Gastrocnemius medialis (tissue), 4 donors: ENCODE results near the gene VMP1. TPM values are rescaled to one million over a fixed set of nuclear protein-coding genes. Genes with fewer than 3 reads are reported as not detected.

Experiments
- ATAC-seq, 2 donors: fragments of 150-250 bp; one replicate each; pipeline ENCODE4 v1.9.1; 2016
- DNase-seq, 2 donors: peaks; one replicate each; pipeline ENCODE4 v3.0.0-alpha.2; 2019
- H3K27ac ChIP-seq, 4 donors: fragments of 200-600 bp; sonication (generic); 1 replicate in 1 of 4; 2 replicates in 3 of 4; pipeline ENCODE4 v1.5.1; 2016 to 2018; ENCODE audit warnings: mild to moderate bottlenecking in 2 of 4, moderate library complexity in 1 of 4
- H3K27me3 ChIP-seq, 3 donors: fragments of 200-600 bp; sonication (generic) in 2 of 3; 1 replicate in 1 of 3; 2 replicates in 2 of 3; pipeline versions ENCODE4 v1.5.1 to v1.6.0; 2016 to 2019; ENCODE audit warnings: mild to moderate bottlenecking in 1 of 3, moderate library complexity in 1 of 3
- H3K36me3 ChIP-seq, 2 donors: fragments of 200-600 bp; sonication (generic) in 1 of 2; one replicate each; pipeline ENCODE4 v1.5.1; 2017 to 2018
- H3K4me1 ChIP-seq, 2 donors: fragments of 200-600 bp; sonication (generic) in 1 of 2; one replicate each; pipeline ENCODE4 v1.5.1; 2016 to 2017; ENCODE audit warnings: mild to moderate bottlenecking in 2 of 2
- H3K4me3 ChIP-seq, 4 donors: fragments of 200-600 bp; sonication (generic) in 3 of 4; 1 replicate in 1 of 4; 2 replicates in 3 of 4; pipeline ENCODE4 v1.5.1; 2016 to 2019; ENCODE audit warnings: mild to moderate bottlenecking in 2 of 4
- H3K9me3 ChIP-seq, 3 donors: fragments of 200-600 bp; sonication (generic) in 2 of 3; 1 replicate in 1 of 3; 2 replicates in 2 of 3; pipeline ENCODE4 v1.5.1; 2016 to 2019
- CTCF ChIP-seq, 5 experiments: fragments of 450-650 bp in 3 of 5; fragments of 200-600 bp in 2 of 5; sonication (generic) in 2 of 5; IDR thresholded peaks in 4 of 5; conservative IDR thresholded peaks in 1 of 5; 1 replicate in 4 of 5; 2 replicates in 1 of 5; pipeline ENCODE4 v1.5.1; 2016 to 2019; ENCODE audit warnings: antibody characterized with exemption in 5 of 5, mild to moderate bottlenecking in 3 of 5, moderate library complexity in 3 of 5
- POLR2A ChIP-seq, 2 donors: fragments of 450-650 bp; IDR thresholded peaks; one replicate each; pipeline ENCODE4 v1.6.1; 2017; ENCODE audit warnings: antibody characterized with exemption in 2 of 2, mild to moderate bottlenecking in 2 of 2, moderate library complexity in 2 of 2
- in situ Hi-C, 4 donors: fragments of 200-750 bp; cut with MboI; loops; one replicate each; pipeline versions ENCODE4 v1.15.0 to v1.8.0; 2017; ENCODE audit warnings: low sequenced_read_pairs in 4 of 4
- intact Hi-C: fragments of 100-400 bp; cut with DNase I; formaldehyde crosslinking; loops from one replicate; pipeline ENCODE4 v1.15.1; 2023; ENCODE audit warnings: low total_unique reads
- microRNA counts, 2 donors: library from miRNA; unstranded; fragments of <30 nt; microRNA quantifications; one replicate each; lab custom pipeline; 2016
- microRNA-seq, 2 donors: library from miRNA; unstranded; fragments of <30 nt; microRNA quantifications; one replicate each; pipeline ENCODE4, GENCODE V29; 2016; ENCODE audit warnings: borderline replicate concordance in 2 of 2
- total RNA-seq, 4 donors: library from RNA; depleted of rRNA; stranded (reverse); fragments of >200 nt; gene quantifications; one replicate each; pipeline versions ENCODE4 v1.1.0 to v1.2.3, GENCODE V29; 2016

VMP1 gene
- total RNA-seq, 4 donors from 2014 or later = 39.2 to 55.0 (median 48.4) TPM

DNA sequence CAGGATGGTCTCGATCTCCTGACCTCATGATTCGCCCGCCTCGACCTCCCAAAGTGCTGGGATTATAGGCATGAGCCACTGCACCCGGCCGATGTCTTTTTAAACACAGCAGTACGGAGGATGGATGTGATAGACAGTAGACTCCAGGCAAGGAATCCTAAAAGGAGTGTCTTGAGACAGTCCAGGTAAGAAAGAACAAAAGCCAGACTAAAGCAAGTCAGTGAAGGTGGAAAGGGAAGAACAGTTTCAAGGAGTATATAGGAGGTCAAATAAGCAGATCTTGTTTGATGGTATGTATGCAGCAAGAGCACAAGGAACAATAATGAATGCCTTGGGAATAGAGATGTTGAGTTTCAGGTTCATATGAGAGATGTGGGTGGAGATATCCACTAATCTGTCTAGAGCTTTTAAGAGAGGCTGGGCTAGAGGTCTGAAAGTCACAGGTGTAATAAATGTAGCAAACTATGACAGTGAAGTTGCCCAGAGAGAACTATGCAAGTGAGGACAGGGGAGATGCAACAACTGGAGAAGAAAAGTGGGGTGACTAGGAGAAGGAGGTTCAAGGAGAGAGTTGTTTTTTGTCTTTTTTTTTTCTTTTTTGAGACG is 180.8 kb downstream of the VMP1 start:
- in situ Hi-C loops (no loop called here), intact Hi-C loops (no loop called here)
- H3K27me3 ChIP-seq = no peaks in the 10 kb centered on the region
- H3K36me3 ChIP-seq = peaks cover 0 to 48% of the 10 kb centered on the region in 2 donors
- no peak for TF ChIP-seq POLR2A (IDR thresholded peaks at IDR 0.05)
- TF ChIP-seq CTCF (IDR thresholded peaks at IDR 0.05 in 4 of 5, conservative IDR thresholded peaks at IDR 0.05 in 1 of 5) = no peak
- no peaks in the 10 kb centered on the region for H3K9me3 ChIP-seq
- DNase-seq = no peak
- no peak overlapping the region for H3K27ac ChIP-seq
- ATAC-seq = no peak
- H3K4me3 ChIP-seq = no peak overlapping the region
- peaks cover 16 to 17% of the 10 kb centered on the region in 2 donors for H3K4me1 ChIP-seq

DNA sequence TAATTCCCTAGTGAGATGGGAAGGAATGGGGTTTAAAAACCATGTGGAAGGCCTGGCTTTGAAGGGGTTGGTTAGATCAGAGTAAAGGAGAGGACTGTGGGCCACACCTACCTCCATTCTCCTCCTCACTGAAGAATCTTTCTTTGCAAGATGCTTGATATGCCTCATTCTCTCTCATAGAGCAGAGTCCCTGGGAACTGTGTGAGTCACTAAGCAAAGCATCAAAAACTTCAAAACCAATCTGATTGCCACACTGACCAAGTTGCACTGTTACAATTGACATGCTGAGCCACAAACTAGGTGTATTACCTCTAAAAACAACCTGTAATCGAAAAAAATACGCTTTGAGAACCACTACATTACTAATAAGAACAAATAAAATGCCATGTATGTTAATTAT is 183.3 kb downstream of the VMP1 start:
- Histone ChIP-seq H3K4me3 (no peak overlapping the region), H3K9me3 (no peaks in the 10 kb centered on the region), H3K27ac (no peak overlapping the region), H3K4me1 (peaks cover 28% of the 10 kb centered on the region in 2 donors), H3K27me3 (no peaks in the 10 kb centered on the region), H3K36me3 (peaks cover 0 to 24% of the 10 kb centered on the region in 2 donors)
- intact Hi-C loops (loop anchor here (5.0 kb wide), 1 partner anchor 273 kb away; the partner anchor contains the start of gene CLTC), in situ Hi-C loops (no loop called here)
- TF ChIP-seq POLR2A (IDR thresholded peaks at IDR 0.05) (no peak), CTCF (IDR thresholded peaks at IDR 0.05 in 4 of 5, conservative IDR thresholded peaks at IDR 0.05 in 1 of 5) (no peak)
- DNase-seq = no peak
- ATAC-seq = no peak

MicroRNAs encoded within 50 kb of the gene (microRNA counts, 767-probe panel; counts per million panel counts)
- 448 to 2,787 counts per million in 2 donors for microRNA hsa-miR-21-5p (lab: Ali Mortazavi, UCI)

Small RNA genes within 50 kb of the gene (microRNA-seq; reads per million reads assigned to microRNA genes)
- gene MIR21 = 18,059 to 20,908 reads per million in 2 donors

Other genes starting within 250 kb of the VMP1 start
- 10 to 100 TPM; 21.2 to 32.2 (median 26.9) TPM for gene DHX40, start 142.0 kb upstream of the VMP1 start, total RNA-seq
- gene CLTC, start 87.8 kb upstream of the VMP1 start, total RNA-seq = 100 to 1,000 TPM; 140 to 203 (median 172) TPM
- 10 to 100 TPM; 17.4 to 18.7 (median 18.1) TPM for gene PTRH2, start 224 bp upstream of the VMP1 start, total RNA-seq
- 1 to 10 TPM; 5.4 to 9.2 (median 9.2) TPM for gene TUBD1, start 185.3 kb downstream of the VMP1 start, total RNA-seq
- 10 to 100 TPM; 38.4 to 58.4 (median 41.6) TPM for gene RPS6KB1, start 185.5 kb downstream of the VMP1 start, total RNA-seq